HG03103 (cell line): ENCODE results near the gene NHERF1.

Experiments
- ATAC-seq: cut with Tn5 transposase; IDR thresholded peaks from one replicate; pipeline ENCODE4 v1.9.1; 2021; ENCODE audit warnings: low read depth; ENCODE audit not compliant: unreplicated experiment

NHERF1 gene

GRCh38 chr17:74732042-74732867 lies 16.2 kb upstream of the NHERF1 start:
- no peak for ATAC-seq

GRCh38 chr17:74733365-74734122 lies 14.9 kb upstream of the NHERF1 start:
- no peak for ATAC-seq

DNA sequence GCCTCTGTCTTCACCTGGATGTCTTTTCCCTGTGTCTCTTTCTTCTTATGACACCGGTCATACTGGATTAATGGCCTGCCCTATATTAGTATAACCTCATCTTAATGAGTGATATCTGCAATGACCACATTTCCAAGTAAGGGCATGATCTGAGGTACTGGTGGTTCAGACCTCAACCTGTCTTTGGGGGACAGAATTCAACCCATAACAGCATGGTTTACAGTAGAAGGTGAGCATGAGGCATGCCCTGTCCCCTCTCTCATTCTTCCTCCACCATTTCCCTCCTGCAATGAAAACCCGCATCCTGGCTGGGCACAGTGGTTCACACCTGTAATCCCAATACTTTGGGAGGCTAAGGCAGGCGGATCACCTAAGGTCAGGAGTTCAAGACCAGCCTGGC lies 14.2 kb upstream of the NHERF1 start:
- no peak for ATAC-seq

- ATAC-seq: no peak
Observed at GRCh38 chr17:74736513-74737298, 11.7 kb upstream of the NHERF1 start, which contains the start of gene RAB37. Gene RAB37, plus strand, starts transcription at chr17:74737256. Its CDS starts 17 bp downstream, at chr17:74737273.

DNA sequence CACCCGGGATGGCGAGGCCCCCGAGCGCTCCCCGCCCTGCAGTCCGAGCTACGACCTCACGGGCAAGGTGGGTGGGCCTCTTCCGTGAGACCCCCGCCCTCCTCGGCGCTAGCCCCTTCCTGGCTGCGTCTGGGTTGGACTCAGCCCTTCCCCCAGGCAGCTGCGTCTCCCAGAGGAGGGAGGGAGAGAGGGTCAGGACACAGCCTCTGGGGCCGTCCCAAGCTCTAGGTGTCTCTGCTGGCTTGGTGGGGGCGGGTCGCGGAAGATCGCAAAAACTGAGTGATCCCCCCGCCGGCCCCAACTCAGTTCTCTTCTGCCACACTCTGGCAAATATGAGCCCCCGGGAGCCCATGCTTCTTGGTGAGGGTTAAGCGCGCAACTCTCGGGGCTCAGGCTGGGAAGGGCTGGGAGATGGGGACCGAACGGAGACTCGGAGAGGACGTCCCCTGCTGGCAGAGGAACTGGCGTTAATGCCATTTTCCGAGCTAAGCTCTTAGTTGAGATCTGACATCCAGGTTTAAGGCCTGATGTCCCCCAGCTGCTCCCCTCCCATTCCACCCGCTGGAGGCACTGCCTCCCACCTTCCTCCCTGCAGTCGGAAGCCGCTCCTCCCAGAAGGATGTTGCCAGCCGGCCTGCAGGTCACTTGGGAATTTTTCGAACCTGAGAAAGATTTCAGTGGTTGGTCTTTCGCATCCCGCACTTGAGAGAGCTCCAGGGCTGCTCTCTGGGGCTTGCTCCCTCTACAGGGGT lies 11.0 kb upstream of the NHERF1 start:
- no peak for ATAC-seq

GRCh38 chr17:74738051-74738996 lies 10.1 kb upstream of the NHERF1 start:
- ATAC-seq: no peak

DNA sequence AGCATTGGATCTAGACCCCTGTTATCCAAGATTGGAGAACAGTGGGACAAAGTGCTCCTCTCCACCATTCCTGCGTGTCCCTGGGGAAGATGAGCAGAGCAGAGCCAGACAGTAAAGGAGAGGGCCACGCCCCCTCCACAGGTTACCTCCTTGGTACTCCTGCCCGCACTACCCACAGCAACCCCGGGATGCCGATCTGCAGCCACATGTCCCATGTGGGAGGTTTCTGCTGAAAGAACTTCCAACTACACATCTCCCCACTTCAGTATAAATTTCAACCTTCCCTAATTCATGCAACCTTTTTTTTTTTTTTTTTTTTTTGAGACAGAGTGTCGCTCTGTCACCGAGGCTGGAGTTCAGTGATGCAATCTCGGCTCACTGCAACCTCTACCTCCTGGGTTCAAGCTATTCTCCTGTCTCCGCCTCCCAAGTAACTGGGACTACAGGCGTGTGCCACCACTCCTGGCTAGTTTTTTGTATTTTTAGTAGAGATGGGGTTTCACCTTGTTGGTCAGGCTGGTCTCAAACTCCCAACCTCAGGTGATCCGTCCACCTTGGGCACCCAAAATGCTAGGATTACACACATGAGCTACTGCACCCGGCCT lies 9.1 kb upstream of the NHERF1 start:
- no peak for ATAC-seq

DNA sequence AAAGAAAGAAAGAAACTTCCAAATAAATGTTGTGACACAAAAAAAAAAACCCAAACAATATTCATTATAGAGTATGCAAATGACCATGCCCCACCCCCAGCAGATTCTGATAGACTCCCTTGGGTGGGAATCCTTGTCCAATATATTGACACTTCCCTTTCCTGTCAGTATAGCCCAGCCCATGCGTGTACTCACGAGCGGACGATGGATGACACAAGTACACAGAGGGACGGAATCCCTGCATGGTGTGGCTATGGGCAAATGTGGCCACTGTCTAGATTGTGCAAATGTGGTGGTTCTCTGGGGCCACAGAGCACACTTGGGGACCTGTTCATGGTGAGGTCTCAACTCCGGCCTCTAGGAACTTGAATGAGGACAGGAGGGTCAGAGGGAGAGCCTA lies 8.3 kb upstream of the NHERF1 start:
- no peak for ATAC-seq

GRCh38 chr17:74740641-74741387 lies 7.6 kb upstream of the NHERF1 start:
- ATAC-seq: no peak

DNA sequence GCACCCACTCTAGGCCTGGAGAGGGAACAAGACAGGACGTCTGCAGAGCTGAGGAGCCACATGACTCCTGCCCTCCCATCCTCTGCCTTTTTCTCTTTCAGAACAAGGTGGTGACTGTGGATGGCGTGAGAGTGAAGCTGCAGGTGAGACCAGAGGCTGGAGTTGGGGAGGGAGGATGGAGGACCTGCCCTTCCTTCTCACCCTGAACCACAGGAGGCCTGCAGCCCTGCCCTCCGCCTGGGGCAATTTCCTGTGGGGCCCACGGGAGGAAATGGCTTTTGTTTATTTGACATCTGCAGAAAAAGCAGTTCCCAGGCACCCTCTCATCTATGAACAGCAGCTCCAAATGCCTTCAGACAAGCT lies 6.3 kb upstream of the NHERF1 start:
- no peak for ATAC-seq

GRCh38 chr17:74742978-74743545 lies 5.4 kb upstream of the NHERF1 start:
- ATAC-seq: no peak

DNA sequence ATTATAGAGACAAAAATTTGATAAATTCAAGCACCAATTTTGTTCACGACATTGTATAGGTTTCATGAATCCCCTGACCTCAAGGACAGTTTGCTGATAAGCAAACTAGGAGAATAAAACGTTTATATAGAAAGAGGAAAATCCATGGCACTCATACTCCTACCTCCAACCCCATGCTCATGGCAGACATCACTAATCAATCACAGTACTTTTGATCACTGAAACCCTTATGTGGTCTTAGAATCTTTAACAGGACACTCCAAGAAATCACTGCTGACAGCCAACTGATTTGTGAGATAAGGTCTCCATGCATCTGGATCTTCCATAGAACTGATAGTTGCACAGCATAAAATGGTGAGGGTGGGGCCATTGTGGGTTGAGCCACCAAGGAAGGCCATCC lies 4.7 kb upstream of the NHERF1 start:
- no peak for ATAC-seq

- no peak for ATAC-seq
Observed at GRCh38 chr17:74744349-74744713, 4.1 kb upstream of the NHERF1 start.

DNA sequence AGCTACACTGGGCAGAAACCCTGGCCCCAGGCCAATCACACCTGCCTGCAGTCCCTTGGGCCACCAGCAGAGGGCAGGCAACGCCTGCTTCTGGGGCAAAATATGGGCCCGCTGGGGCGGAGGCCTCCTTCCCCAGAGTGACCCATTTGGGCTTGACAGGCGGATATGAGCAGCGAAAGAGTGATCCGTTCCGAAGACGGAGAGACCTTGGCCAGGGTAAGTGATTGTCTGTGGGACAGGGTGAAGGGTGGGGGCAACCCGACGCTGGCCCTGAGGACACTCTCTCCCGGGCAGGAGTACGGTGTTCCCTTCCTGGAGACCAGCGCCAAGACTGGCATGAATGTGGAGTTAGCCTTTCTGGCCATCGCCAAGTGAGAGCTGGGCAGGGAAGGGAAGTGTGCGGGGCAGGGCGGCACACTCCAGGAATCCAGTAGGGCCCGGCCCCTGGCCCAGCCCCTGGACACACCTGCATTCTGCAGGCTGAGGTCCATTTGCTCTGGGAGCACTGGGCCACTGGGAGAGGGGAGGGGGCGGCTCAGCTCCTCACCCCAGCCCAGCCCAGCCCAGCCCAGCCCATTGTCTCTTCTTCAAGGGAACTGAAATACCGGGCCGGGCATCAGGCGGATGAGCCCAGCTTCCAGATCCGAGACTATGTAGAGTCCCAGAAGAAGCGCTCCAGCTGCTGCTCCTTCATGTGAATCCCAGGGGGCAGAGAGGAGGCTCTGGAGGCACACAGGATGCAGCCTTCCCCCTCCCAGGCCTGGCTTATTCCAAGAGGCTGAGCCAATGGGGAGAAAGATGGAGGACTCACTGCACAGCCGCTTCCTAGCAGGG lies 3.5 kb upstream of the NHERF1 start:
- ATAC-seq: no peak

DNA sequence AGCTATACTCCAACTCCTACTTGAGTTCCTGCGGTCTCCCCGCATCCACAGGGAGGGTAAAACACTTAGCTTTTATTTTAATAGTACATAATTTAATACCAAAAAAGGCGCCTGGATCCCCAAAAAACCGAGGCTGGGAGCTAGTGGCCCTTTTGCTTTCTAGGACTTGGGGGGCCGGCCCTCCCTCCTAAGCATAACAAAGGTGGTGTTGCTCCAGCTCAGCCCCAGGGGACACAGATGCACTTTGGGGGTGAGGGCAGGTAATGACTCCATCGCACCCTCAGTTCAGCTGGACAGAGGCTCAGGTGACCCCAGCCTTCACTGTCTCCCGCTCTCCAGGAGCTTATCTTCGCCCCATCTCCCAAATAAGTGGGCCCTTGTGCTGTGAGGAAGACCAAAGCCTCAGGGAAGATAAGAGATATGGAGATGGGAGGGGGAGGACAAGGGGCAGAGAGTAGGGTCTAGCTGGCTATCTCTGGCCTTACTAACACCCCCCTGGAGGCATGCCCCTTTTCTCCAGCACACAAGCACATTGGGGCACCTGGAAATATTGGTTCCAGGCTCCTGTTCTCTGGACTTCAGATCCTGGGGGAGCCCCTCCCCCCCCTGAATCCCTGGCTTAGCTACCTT lies 2.8 kb upstream of the NHERF1 start:
- no peak for ATAC-seq

DNA sequence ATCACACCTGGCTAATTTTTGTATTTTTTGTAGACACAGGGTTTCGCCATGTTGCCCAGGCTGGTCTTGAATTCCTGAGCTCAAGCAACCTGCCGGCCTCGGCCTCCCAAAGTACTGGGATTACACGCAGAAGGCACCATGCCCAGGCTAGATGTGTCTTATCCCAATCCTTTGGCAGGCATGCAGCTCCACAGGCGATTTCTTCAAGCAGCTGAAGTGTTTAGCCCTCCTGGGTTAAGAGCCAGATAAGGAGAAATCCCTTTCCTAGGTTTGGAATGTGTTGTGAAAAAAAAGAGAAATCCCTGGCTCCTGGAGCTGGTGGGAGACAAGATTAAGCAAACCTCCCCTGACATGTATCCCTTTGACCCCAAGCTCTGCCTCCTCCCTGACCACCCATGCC lies 2.1 kb upstream of the NHERF1 start:
- no peak for ATAC-seq

- ATAC-seq: no peak
Observed at GRCh38 chr17:74746922-74747321, 1.5 kb upstream of the NHERF1 start.
